HepG2 (cell line): ENCODE data around the gene PSENEN. TPM values are rescaled to one million over a fixed set of nuclear protein-coding genes. Genes with fewer than 3 reads are reported as not detected.

Source experiments
- ARID2 ChIP-seq: sonication (generic); formaldehyde crosslinking; IDR thresholded peaks from 2 replicates; pipeline ENCODE4 v1.8.1; 2022; ENCODE audit warnings: mild to moderate bottlenecking, missing genetic modification reagents, borderline replicate concordance
- DMAP1 ChIP-seq: IDR thresholded peaks from 2 replicates; pipeline ENCODE4 v1.6.1; 2016
- FOSL2 ChIP-seq: sonication (generic); formaldehyde crosslinking; IDR thresholded peaks from 2 replicates; pipeline ENCODE4 v1.4.0; 2020; ENCODE audit warnings: missing genetic modification reagents
- HBP1 ChIP-seq: IDR thresholded peaks from 2 replicates; pipeline ENCODE4 v1.6.1; 2016; ENCODE audit warnings: low read depth, control low read depth
- KDM2A ChIP-seq: sonication (generic); formaldehyde crosslinking; IDR thresholded peaks from 2 replicates; pipeline ENCODE4 v1.4.0; 2020; ENCODE audit warnings: low read depth, missing genetic modification reagents, borderline replicate concordance
- KDM5B ChIP-seq: sonication (generic); formaldehyde crosslinking; IDR thresholded peaks from 2 replicates; pipeline ENCODE4 v1.4.0; 2020; ENCODE audit warnings: missing genetic modification reagents, mild to moderate bottlenecking, borderline replicate concordance
- MYPOP ChIP-seq: sonication (generic); formaldehyde crosslinking; IDR thresholded peaks from 2 replicates; pipeline ENCODE4 v1.8.1; 2023; ENCODE audit warnings: mild to moderate bottlenecking, moderate library complexity, missing genetic modification reagents
- NCOA1 ChIP-seq: sonication (generic); formaldehyde crosslinking; IDR thresholded peaks from 2 replicates; pipeline ENCODE4 v1.9.0; 2021; ENCODE audit warnings: missing genetic modification reagents
- NPAS2 ChIP-seq: sonication (generic); formaldehyde crosslinking; IDR thresholded peaks from 2 replicates; pipeline ENCODE4 v1.8.0; 2022; ENCODE audit warnings: mild to moderate bottlenecking, missing genetic modification reagents, borderline replicate concordance
- NR2F2 ChIP-seq: IDR thresholded peaks from 2 replicates; pipeline ENCODE4 v1.6.1; 2012; ENCODE audit warnings: low read depth, inconsistent platforms, borderline replicate concordance
- PAXIP1 ChIP-seq: sonication (generic); formaldehyde crosslinking; conservative IDR thresholded peaks from 2 replicates; pipeline ENCODE4 v1.4.0; 2020; ENCODE audit warnings: mild to moderate bottlenecking, missing genetic modification reagents, moderate library complexity
- POLR2A ChIP-seq, 2 experiments: IDR thresholded peaks; 2 replicates each; pipeline ENCODE4 v1.6.1; 2011; ENCODE audit warnings: low read depth in 2 of 2, low read length in 2 of 2, mild to moderate bottlenecking in 1 of 2, moderate library complexity in 1 of 2; ENCODE audit not compliant: insufficient read depth in 1 of 2
- POLR2G ChIP-seq: fragments of 200-400 bp; formaldehyde crosslinking; IDR thresholded peaks from 2 replicates; pipeline ENCODE4 v1.6.1; 2018; ENCODE audit warnings: mild to moderate bottlenecking, low read depth, low read length, moderate library complexity
- RBAK ChIP-seq: sonication (generic); formaldehyde crosslinking; IDR thresholded peaks from 2 replicates; pipeline ENCODE4 v1.5.1; 2020; ENCODE audit warnings: mild to moderate bottlenecking, missing genetic modification reagents
- SNAPC4 ChIP-seq: sonication (generic); formaldehyde crosslinking; IDR thresholded peaks from 2 replicates; pipeline ENCODE4 v1.4.0; 2020; ENCODE audit warnings: mild to moderate bottlenecking, missing genetic modification reagents
- SYNCRIP ChIP-seq: fragments of 200-400 bp; formaldehyde crosslinking; IDR thresholded peaks from 2 replicates; pipeline ENCODE4 v1.6.1; 2018; ENCODE audit warnings: mild to moderate bottlenecking, low read depth, low read length; ENCODE audit not compliant: insufficient read depth
- TP53 ChIP-seq: sonication (generic); formaldehyde crosslinking; conservative IDR thresholded peaks from 2 replicates; pipeline ENCODE4 v1.4.0; 2020; ENCODE audit warnings: missing genetic modification reagents
- YY1 ChIP-seq: IDR thresholded peaks from 2 replicates; pipeline ENCODE4 v1.6.1; 2011; ENCODE audit warnings: low read length, low read depth, moderate library complexity, mild to moderate bottlenecking; ENCODE audit not compliant: insufficient read depth, insufficient replicate concordance
- ZNF225 ChIP-seq: sonication (generic); formaldehyde crosslinking; IDR thresholded peaks from 2 replicates; pipeline ENCODE4 v1.4.0; 2020; ENCODE audit warnings: mild to moderate bottlenecking, missing genetic modification reagents
- ZNF264 ChIP-seq: sonication (generic); formaldehyde crosslinking; IDR thresholded peaks from 2 replicates; pipeline ENCODE4 v1.4.0; 2020; ENCODE audit warnings: missing genetic modification reagents
- polyA plus RNA-seq, 8 experiments: library from polyadenylated mRNA; depleted of rRNA in 3 of 8; stranded (reverse) in 7 of 8; unstranded in 1 of 8; fragments of >200 nt; fragmentation: Illumina TruSeq in 4 of 8; extraction: Trizol in 4 of 8; gene quantifications; 2 replicates each; pipeline versions ENCODE4 v1.2.1 to v1.2.3, GENCODE V29; 2011 to 2016; ENCODE audit warnings: low read depth in 4 of 8, missing spikeins in 1 of 8, mixed read lengths in 1 of 8; ENCODE audit not compliant: insufficient read depth in 1 of 8
- total RNA-seq, 5 experiments: library from RNA; depleted of rRNA; stranded (reverse); fragments of >200 nt; fragmentation: Illumina TruSeq; extraction: Trizol; gene quantifications; 2 replicates each; pipeline ENCODE4 v1.2.3, GENCODE V29; 2016; ENCODE audit warnings: low read depth in 1 of 5

PSENEN gene
- total and polyA plus RNA-seq, 2 of the 13 experiments (the other 11 are each of a cell fraction or from before 2014, with no cell fraction given): 16.9 to 34.2 TPM

- TF ChIP-seq RBAK (CRISPR knock-in tag): no peak
- TF ChIP-seq NPAS2: no peak
- TF ChIP-seq NCOA1 (CRISPR knock-in tag): 0 out of 2 replicates have a peak, but pooled peaks have one; percentile 9
- peak; percentile 10 for TF ChIP-seq YY1
- TF ChIP-seq SNAPC4 (CRISPR knock-in tag): no peak
- no peak for TF ChIP-seq ZNF264 (CRISPR knock-in tag)
- TF ChIP-seq MYPOP: no peak; the same call in 1 of the 2 replicates
- no peak for TF ChIP-seq HBP1 (CRISPR knock-in tag)
- TF ChIP-seq ARID2 (CRISPR knock-in tag): no peak
- TF ChIP-seq KDM5B (CRISPR knock-in tag): no peak
- no peak for TF ChIP-seq TP53 (CRISPR knock-in tag)
- TF ChIP-seq SYNCRIP: no peak
- TF ChIP-seq ZNF225 (CRISPR knock-in tag): no peak
- TF ChIP-seq POLR2G: 0 out of 2 replicates have a peak, but pooled peaks have one; percentile 19
- TF ChIP-seq KDM2A (CRISPR knock-in tag): peak; percentile 69; the same call in 1 of the 2 replicates
- TF ChIP-seq DMAP1 (CRISPR knock-in tag): 0 out of 2 replicates have a peak, but pooled peaks have one; percentile 11
- TF ChIP-seq NR2F2: 0 out of 2 replicates have a peak, but pooled peaks have one; percentile 18
- peak; percentile 29; the same call in 1 of the 2 replicates for TF ChIP-seq FOSL2 (CRISPR knock-in tag)
- TF ChIP-seq POLR2A (IDR thresholded peaks at IDR 0.05; ENCODE audit: insufficient read depth in 1 of 2, low read depth in 2 of 2, low read length in 2 of 2): peak in 1 of 2 experiments; percentile 14; a peak in 1 of 4 replicates
- peak; percentile 13; the same call in 1 of the 2 replicates for TF ChIP-seq PAXIP1
These were observed 11.8 kb downstream of the PSENEN start (continued) for GRCh38 chr19:35757231-35757748.
